Measurements from ENCODE around the gene IVNS1ABP.
"Not testable (repeated sequence)": the region's sequence is repeated elsewhere in the genome, so short reads cannot be mapped to it uniquely, and the experiment has no call there.

Gene IVNS1ABP

GRCh38 chr1:185317034-185317885 lies at the start of gene IVNS1ABP:
Gene IVNS1ABP, minus strand, starts transcription at chr1:185317243. Its CDS starts 7,750 bp downstream, at chr1:185309493.
- DNase-seq = peak; percentile 95

- no peak for DNase-seq
Measured at GRCh38 chr1:185365951-185366350, 48.9 kb upstream of the IVNS1ABP start.

DNA sequence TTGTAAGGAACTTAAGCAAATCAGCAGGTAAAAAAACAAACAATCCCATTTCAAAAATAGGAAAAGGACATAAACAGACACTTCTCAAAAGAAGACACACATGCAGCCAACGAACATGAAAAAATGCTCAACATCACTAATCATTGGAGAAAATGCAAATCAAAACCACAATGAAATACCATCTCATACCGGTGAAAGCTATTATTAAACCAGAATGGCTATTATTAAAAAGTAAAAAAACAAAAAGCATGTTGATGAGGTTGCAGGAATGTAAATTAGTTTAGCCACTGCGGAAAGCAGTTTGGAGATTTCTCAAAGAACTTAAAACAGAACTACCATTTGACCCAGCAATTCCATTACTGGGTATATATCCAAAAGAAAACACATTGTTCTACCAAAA lies 47.5 kb upstream of the IVNS1ABP start:
- not testable (repeated sequence) for DNase-seq

DNA sequence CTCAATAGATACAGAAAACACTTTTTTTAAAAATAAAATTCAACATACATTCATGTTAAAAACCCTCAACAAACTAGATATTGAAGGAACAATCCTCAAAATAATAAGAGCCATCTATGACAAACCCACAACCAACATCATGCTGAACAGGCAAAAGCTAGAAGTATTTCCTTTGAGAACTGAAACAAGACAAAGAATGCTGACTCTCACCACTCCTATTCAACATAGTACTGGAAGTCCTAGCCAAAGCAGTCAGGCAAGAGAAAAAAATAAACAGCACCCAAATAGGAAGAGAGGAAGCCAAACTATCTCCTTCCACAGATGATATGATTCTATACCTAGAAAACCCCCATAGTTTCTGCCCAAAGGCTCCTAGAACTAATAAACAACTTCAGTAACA lies 46.2 kb upstream of the IVNS1ABP start:
- no peak for DNase-seq

DNA sequence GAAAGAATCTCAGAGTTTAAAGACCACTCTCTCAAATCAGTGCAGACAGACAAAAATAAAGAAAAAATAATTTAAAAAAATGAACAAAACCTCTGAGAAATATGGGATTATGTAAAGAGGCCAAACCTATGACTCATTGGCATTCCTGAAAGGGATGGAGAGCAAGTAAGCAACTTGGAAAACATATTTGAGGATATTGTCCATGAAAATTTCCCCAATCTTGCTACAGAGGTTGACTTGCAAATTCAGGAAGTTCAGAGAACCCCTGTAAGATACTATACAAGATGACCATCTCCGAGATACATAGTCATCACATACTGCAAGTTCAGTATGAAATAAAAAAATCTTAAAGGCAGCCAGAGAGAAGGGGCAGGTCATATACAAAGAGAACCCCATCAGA lies 43.7 kb upstream of the IVNS1ABP start:
- no peak for DNase-seq

DNA sequence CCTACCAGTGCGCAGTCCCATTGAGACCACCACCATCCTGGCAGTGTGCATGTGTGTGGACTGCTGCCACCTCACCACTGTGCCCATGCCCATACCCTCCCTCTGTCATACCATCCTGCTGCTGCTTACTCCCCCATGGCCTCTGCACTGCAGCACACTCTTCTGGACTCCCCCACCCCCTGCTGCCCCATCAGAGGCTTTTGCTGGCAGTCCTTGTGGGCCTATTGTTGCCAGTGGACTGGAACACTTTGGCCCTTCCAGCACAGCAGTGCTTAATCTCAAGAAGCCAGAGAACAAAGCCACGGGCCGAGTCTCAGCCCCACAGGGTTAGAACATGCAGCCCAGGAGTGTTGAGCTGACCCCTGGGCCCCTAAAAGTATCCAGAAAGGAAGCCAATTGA lies 41.9 kb upstream of the IVNS1ABP start:
- DNase-seq = no peak

DNA sequence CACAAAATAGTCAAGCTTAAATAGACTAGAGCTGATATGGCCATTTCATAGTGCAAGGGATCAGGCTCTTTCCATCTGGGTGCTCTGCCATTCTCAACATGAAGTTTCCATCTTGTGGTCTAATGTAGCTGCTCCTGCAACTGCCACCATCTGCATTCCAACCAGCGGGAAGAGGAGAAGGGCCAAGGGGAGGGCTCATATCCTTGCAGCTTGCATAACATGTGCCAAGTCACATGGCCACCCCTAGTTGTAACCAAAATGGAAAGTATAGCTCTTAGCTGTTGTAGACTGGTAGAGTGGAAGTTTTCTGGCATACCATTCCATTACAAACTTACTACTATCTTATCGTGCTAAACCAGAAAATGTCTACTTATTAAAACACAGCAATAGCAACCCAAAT lies 38.9 kb upstream of the IVNS1ABP start:
- no peak for DNase-seq

DNA sequence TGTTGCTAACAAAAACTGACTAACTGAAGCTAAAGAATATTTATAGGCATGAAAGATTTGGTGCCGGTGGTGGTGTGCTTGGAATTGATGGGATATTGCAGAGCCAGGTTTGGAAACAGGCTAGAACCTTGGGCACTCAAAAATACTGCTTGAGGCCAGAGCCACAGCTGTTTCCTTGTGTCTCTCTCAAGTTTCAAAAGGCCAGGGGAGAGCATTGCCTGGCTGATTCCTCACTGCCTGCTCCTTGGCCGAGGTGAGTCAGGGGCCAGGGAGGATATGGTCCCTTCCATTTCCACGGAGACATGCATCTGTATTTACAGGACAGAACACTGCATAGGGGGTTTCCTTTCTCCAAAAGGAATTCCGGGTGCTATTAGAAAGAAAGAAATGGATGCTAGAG lies 36.1 kb upstream of the IVNS1ABP start:
- no peak for DNase-seq

DNA sequence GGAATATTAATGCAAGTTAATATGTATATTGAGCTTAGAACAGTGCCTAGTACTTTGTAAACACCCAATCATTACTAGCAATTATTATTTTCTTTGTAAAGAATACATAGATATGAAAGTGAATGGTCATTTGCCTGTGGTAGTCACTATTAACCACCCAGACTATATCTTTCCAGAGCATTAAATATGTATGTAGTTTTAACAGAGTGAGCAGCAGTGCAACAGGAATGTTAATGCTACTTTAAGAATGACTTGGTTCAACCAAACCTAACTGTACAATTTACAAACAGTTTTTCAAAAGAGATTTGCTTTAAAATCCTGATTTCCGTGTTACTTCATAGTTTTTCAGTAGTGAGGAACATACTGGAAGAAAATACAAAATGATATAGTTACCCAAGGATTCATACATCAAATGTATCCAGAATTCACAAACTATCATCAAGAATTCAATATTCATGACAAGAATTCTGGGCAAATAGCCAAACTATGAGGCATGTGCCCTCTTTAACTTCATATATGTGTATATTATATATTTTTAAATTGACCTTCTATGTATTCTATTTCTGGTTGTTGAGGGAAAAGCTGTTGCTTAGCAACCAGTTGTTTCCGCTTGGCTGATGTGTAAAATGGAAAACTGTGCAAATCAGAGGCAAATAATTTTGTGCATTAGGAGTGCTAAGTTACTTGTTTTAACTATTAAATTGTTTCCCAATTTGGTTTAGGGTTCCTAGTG lies 34.9 kb upstream of the IVNS1ABP start:
- no peak for DNase-seq

GRCh38 chr1:185350027-185350442 lies 33.0 kb upstream of the IVNS1ABP start:
- no peak for DNase-seq

- no peak for DNase-seq
Measured at GRCh38 chr1:185349556-185349955, 32.5 kb upstream of the IVNS1ABP start.

GRCh38 chr1:185348985-185349384 lies 31.9 kb upstream of the IVNS1ABP start:
- DNase-seq = no peak

GRCh38 chr1:185348296-185348695 lies 31.3 kb upstream of the IVNS1ABP start:
- DNase-seq = no peak

GRCh38 chr1:185345913-185346720 lies 29.1 kb upstream of the IVNS1ABP start:
- no peak for DNase-seq

- DNase-seq = no peak
Measured at GRCh38 chr1:185343306-185343705, 26.3 kb upstream of the IVNS1ABP start.

DNA sequence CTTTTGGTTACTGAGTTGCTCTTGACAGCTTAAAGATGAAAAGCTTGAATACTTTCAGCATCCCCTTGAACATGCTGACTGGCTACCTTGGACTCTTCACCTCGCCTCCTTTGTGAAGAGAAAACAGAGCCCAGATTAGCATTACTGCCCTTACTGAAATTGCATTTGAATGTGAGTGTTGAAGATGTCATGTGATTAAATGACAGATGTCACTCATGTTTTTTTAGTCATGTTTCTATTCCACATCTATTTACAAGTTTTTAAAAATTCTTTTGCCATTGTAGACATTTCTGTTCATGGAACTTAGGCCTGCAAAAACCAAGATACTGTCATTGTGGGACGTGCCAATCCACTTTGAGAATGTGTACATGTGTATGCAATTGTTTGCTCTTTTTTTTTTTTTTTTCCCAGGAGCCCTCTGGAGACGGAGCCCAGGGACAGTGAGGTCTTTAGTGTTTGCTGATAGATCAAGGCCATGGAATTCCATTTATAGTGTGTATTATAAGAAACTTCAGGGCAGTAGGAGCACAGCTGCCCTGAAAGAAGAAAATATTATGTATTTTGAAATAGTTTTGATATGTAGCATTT lies 25.7 kb upstream of the IVNS1ABP start:
- no peak for DNase-seq

GRCh38 chr1:185342017-185342416 lies 25.0 kb upstream of the IVNS1ABP start:
- no peak for DNase-seq

GRCh38 chr1:185341196-185341781 lies 24.2 kb upstream of the IVNS1ABP start:
- no peak for DNase-seq

GRCh38 chr1:185338719-185339622 lies 21.9 kb upstream of the IVNS1ABP start:
- no peak for DNase-seq

- DNase-seq = no peak
Measured at GRCh38 chr1:185337246-185337645, 20.2 kb upstream of the IVNS1ABP start.

- DNase-seq = no peak
Measured at GRCh38 chr1:185334182-185334581, 17.1 kb upstream of the IVNS1ABP start.

All from NCI-H510A (cell line).